ENCODE data around the gene SAMD5.

The SAMD5 gene

DNA sequence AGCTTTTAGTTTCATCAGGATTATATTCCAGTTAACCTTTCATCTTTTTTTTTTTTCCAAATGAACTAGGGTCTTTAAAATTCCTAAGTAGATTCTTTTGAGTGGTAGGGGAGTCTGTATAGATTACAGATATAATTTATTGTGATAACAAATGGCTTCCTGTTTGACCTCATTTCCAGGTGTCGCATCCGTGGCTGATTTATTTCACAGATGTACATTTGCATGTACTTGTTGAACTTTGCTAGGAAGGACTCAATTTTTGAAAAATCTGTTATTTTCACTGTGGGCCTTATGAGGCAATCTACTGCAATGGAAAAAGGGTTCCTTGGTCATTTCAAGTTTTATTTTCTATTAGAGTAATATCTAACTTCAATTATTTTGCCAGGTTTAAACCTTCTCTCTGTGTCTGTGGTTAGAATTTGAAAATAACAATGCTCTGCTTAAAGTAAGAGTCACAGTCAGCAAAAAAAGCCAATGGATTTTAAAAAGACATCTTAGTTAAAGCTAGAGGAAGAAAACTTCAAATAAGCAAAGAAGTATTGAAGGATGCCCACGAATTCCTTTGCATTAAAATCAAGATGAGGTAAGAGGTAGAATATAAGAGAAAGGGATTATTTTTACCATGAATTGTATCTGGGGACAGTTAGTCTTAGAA lies 57.9 kb downstream of the SAMD5 start:
- DNase-seq (ENCODE audit: low read depth) = no peak

DNA sequence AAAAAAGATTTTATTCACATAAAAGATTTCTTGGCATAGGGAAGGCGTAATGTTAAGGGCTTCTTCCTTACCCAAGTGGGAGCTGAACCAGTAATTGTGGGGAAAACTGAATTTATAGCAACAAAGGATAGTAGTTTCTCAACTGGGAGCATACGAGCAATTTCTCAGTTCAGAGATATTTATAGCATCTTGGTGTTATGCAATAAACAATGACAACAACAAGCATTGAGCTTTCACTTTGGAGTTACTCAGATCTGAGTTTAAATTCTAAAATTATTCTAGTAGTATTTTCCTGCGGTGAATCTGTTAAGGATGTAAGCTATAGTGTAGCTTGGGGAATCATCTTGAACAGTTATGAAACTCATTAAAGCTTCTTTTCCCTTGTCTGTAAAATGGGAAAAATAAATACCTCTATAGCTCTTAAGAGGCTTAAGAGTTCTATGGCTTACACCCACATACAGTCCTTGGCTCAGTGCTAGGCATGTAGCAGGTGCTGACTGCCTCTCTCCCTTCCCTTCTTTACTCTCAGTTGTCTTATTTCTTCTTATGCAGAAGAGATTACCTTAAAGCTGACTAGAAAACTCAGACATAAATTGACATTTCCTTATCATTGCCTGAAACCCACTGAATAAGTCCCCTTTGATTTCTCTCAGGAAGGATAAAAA lies 58.8 kb downstream of the SAMD5 start:
- DNase-seq (ENCODE audit: low read depth) = no peak

DNA sequence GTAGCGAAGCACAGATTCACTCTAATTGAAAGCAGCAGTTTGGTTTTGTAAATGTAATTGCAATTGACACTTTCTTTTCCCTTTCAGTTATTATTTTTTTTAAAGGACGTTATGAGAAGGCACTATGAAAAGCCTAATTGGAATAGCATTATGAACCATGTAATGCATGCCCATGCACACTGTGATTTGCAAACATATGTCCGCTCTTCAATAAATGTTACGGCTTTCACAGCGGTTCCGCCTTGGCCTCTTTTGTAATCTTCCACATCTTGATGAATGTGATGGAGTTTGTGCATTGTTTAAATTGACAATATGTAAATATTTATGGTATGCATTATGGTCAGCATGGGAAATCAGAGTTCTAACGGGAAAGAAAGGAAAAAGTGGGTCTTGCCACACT lies 61.3 kb downstream of the SAMD5 start:
- no peak for DNase-seq (ENCODE audit: low read depth)

DNA sequence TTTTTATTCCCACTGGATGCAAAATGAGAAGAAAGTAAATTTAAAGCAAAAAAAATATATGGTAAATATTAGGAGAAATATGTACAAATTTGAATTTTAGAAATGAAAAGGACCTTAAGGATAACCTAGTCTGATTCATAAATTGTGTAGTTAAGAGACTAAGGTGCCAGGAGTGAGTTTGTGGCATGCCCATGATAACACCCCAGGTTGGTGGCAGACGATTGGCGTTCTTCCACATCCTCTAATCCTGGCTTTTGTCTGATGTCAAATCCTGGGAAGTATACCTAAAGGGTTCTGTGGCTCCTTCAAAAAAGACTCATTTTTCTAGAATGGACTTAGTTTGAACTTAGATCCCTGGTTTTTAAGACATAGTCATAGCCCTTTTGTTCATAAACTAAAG lies 62.2 kb downstream of the SAMD5 start:
- no peak for DNase-seq (ENCODE audit: low read depth)

- DNase-seq (ENCODE audit: low read depth) = no peak
Observed at GRCh38 chr6:147577488-147577887, 69.0 kb downstream of the SAMD5 start.

DNA sequence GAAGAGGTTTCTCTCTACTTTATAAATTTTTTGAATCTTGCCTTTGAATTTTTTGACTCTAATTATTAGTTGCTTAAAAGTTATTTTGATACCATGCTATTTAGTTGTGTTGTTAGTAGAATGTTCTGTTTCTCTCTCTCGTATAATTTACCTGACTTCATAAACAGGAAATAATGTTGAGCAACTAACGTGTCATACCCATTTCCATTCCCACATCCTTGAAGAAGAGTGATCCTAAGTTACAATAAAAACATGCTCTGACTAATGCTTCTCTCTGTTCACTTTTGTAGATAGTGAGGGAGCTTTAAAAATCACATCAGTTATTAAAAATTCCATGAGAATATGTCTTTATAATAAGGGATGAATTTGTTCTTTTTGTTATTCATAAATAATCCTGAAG lies 69.7 kb downstream of the SAMD5 start:
- no peak for DNase-seq (ENCODE audit: low read depth)

- DNase-seq (ENCODE audit: low read depth) = no peak
Observed at GRCh38 chr6:147578883-147579282, 70.4 kb downstream of the SAMD5 start.

GRCh38 chr6:147579667-147580066 lies 71.2 kb downstream of the SAMD5 start:
- DNase-seq (ENCODE audit: low read depth) = no peak

DNA sequence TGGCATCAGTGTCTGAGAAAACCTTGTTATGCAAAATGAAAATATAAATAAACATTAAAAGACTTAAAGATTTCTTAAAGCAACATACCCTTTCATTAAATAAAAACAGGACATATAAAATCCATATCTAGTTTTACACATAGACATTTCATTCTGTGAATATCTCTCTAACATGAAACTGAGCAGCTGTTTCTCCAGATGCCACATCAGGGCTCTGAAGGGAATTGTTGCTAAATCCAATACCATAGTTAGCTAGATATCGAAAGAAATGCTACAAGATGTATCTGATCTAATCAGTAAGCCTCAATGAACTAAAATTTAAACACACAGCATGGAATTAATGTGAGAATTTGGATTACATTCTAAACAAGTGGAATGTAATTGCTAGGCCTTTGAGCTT lies 74.5 kb downstream of the SAMD5 start:
- no peak for DNase-seq (ENCODE audit: low read depth)

DNA sequence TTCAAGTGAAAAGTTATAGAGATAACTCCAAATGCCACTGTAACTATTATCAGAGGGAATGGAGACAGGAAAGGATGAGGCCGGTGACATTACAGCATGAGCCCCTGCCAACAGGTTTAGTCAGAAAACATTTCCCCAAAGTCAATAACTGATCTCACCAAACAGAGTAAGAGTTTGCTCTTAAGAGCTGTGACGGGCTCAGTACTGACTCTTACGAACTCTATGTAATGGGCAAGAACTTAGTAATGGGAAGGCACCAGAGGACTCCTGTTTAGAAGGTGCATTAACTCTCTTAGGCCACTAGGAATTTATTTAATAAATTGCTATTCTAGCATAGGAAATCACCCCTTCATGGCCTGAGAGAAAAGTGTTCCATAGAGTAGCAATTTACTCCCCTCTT lies 76.8 kb downstream of the SAMD5 start:
- DNase-seq (ENCODE audit: low read depth) = no peak

DNA sequence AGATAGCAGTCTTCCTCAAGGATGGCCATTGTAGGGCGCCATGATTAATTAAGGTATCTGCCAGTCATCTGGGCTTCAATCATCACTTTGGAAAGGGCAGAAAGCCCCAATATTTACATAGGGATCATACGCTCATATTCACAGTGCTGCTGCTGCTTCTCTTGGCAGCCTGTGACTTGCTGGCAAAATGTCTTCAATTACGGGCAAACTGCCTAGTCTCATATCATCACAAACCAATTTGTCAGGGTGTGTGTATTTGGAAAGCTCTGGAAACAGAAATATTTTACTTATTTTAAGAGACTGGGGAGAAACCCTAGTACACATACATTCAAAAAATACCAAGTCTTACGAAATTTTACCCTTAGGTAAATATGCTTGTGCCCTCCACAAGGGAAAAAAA lies 77.6 kb downstream of the SAMD5 start:
- no peak for DNase-seq (ENCODE audit: low read depth)

DNA sequence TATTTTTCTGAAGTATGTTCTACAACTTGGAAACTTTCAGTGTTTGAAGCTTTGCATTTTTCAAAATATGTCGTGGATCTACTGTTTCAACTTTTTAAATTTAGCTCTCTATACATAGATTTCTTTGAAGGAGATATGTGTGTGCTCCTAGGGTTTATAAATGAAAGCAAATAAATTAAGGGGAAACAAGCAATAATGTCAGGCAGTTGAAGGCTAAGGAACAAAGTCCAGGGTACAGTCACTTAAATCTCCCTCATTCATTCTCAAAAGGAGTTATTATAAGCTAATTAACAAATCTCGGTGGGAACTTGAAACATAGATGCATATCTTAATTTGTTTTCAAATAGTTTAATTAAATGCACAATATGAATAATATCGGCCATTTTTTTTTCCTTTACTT lies 79.4 kb downstream of the SAMD5 start:
- DNase-seq (ENCODE audit: low read depth) = no peak

- no peak for DNase-seq (ENCODE audit: low read depth)
Observed at GRCh38 chr6:147588469-147588868, 80.0 kb downstream of the SAMD5 start.

DNA sequence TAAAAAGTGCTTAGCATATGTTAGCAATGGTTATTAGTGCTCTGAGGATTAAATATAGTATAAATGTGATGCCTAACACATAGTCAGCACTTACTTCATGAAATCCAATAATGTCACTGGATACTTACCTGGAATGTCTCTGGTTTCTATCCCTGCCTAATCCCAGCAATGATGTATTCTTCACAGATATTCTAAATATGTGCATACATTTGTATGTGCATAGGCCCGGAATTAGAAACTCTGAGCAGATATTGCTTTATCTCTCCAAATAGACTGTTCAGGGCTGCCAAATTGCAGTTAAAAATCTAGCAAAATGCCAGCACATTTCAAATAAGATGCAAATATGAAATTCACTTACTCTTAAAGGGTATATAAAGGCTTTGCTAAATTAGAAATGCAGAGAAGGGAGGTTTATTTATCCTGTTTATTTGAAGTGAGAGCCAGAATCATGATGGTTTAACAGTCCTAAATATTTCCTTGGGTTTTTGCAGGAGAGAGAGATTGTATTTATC lies 81.3 kb downstream of the SAMD5 start:
- no peak for DNase-seq (ENCODE audit: low read depth)

- DNase-seq (ENCODE audit: low read depth) = no peak
Observed at GRCh38 chr6:147595961-147596360, 87.5 kb downstream of the SAMD5 start.

- no peak for DNase-seq (ENCODE audit: low read depth)
Observed at GRCh38 chr6:147603392-147604081, 95.0 kb downstream of the SAMD5 start.

- no peak for DNase-seq (ENCODE audit: low read depth)
Observed at GRCh38 chr6:147604373-147604772, 95.9 kb downstream of the SAMD5 start.

DNA sequence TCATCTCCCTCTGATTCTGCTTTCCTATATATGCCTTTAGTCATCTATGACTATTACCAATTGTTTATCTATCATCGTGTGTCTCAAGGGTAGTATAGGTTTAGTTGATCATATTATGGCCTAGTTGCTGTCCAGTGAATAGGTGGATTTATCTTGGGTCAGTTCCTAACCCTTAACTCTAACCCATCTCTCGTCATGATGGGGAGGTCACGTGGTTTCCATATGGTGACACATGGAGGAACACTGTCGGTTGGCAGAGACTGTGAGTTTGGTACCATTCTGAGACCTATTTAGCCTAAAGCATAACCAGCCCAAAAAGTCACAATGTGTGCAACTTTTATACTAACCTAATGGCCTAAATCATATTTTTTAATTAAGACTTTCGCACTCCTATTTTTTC lies 103.5 kb downstream of the SAMD5 start:
- no peak for DNase-seq (ENCODE audit: low read depth)

GRCh38 chr6:147614501-147614900 lies 106.0 kb downstream of the SAMD5 start:
- no peak for DNase-seq (ENCODE audit: low read depth)

GRCh38 chr6:147615659-147616456 lies 107.4 kb downstream of the SAMD5 start:
- DNase-seq (ENCODE audit: low read depth) = no peak

DNA sequence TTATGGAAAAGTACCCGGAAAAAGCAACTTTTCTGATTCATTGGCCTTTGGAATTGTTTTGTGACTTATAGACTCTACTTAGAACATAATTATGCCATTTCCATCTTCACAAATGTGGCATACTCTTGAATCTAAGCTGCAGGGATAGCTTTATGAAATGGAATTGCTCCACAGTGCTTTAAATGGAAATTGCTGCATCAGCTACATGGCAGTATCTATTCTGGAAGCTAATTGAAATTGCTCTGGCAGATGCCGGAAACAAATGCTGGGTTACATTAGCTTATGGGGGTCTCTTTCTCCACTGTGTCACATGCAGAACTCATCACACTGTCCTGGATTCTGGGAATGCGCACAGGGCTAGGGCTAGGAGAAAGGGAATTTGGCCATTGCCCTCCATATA lies 108.9 kb downstream of the SAMD5 start:
- DNase-seq (ENCODE audit: low read depth) = no peak

- DNase-seq (ENCODE audit: low read depth) = no peak
Observed at GRCh38 chr6:147618457-147618856, 110.0 kb downstream of the SAMD5 start.

GRCh38 chr6:147618927-147619326 lies 110.4 kb downstream of the SAMD5 start:
- DNase-seq (ENCODE audit: low read depth) = no peak
